ENCODE data around the gene SIGLEC11. TPM values are rescaled to one million over a fixed set of nuclear protein-coding genes. Genes with fewer than 3 reads are reported as not detected.

The SIGLEC11 gene
- polyA plus RNA-seq, 1 of the 3 experiments (the other 2 are of a cell fraction): not detected

GRCh38 chr19:49977076-49977475 is 16.1 kb upstream of the SIGLEC11 start:
- no peaks in the 10 kb centered on the region for H4K20me1 ChIP-seq (ENCODE audit: insufficient read depth)
- H3K9me2 ChIP-seq: no peaks in the 10 kb centered on the region
- no peak overlapping the region for H3K27ac ChIP-seq (ENCODE audit: low read depth in 2 of 2, low read length in 1 of 2)
- 83% methylated on average over 9 of the region's 13 CpGs for WGBS (ENCODE audit: low lambda C conversion rate)
- H3K27me3 ChIP-seq (ENCODE audit: insufficient read depth): no peaks in the 10 kb centered on the region
- H3K36me3 ChIP-seq (replicated peaks in 1 of 2; ENCODE audit: control insufficient read depth in 1 of 2, insufficient read depth in 2 of 2, low read length in 1 of 2): peaks cover 0 to 5% of the 10 kb centered on the region in 2 experiments
- no peak overlapping the region for H3K4me2 ChIP-seq
- ChIA-PET CTCF (interaction anchor here (1.6 kb wide), 1 partner anchor 39 kb away, joined by 6 read pairs; no protein-coding TSS in a partner anchor), POLR2A (no interaction called here)
- no peak for DNase-seq
- no peak overlapping the region for H3K4me3 ChIP-seq (ENCODE audit: low read depth in 2 of 2, low read length in 1 of 2)
- H3K9me3 ChIP-seq: no peaks in the 10 kb centered on the region
- no peaks in the 10 kb centered on the region for H3F3A ChIP-seq (replicated peaks; ENCODE audit: insufficient read depth)
- no peaks in the 10 kb centered on the region for H3K4me1 ChIP-seq (ENCODE audit: control insufficient read depth in 1 of 2, insufficient read depth in 2 of 2, low read depth in 1 of 2, low read length in 1 of 2)
- no peak for TF ChIP-seq TCF12 (IDR thresholded peaks at IDR 0.05)
- no peak for TF ChIP-seq PBX3 (IDR thresholded peaks at IDR 0.05)
- TF ChIP-seq MEF2A (IDR thresholded peaks at IDR 0.05; ENCODE audit: borderline replicate concordance, low read depth): no peak
- TF ChIP-seq MXI1 (IDR thresholded peaks at IDR 0.05; ENCODE audit: low read depth, low read length): no peak
- TF ChIP-seq FOXJ3 (CRISPR knock-in tag; IDR thresholded peaks at IDR 0.05): no peak
- TF ChIP-seq NRF1 (IDR thresholded peaks at IDR 0.05; ENCODE audit: low read depth, low read length): no peak
- TF ChIP-seq EZH2phosphoT487 (IDR thresholded peaks at IDR 0.05; ENCODE audit: borderline replicate concordance, low read depth): no peak
- TF ChIP-seq YY1 (IDR thresholded peaks at IDR 0.05; ENCODE audit: low read depth): no peak
- TF ChIP-seq GATA2 (CRISPR knock-in tag; IDR thresholded peaks at IDR 0.05): no peak
- no peak for TF ChIP-seq CHD2 (IDR thresholded peaks at IDR 0.05; ENCODE audit: low read length, partially characterized antibody)
- TF ChIP-seq ELF1 (IDR thresholded peaks at IDR 0.05): no peak
- no peak for TF ChIP-seq FOXM1 (IDR thresholded peaks at IDR 0.05; ENCODE audit: low read depth)
- TF ChIP-seq TEAD4 (IDR thresholded peaks at IDR 0.05; ENCODE audit: borderline replicate concordance, insufficient read depth): no peak
- no peak for TF ChIP-seq RXRA (IDR thresholded peaks at IDR 0.05; ENCODE audit: borderline replicate concordance, low read depth)
- TF ChIP-seq NFIC (IDR thresholded peaks at IDR 0.05; ENCODE audit: borderline replicate concordance): no peak
- TF ChIP-seq SIN3A (IDR thresholded peaks at IDR 0.05; ENCODE audit: borderline replicate concordance, low read depth, low read length): no peak
- H3K9ac ChIP-seq: no peak overlapping the region
- H2AFZ ChIP-seq (ENCODE audit: low read depth): no peak overlapping the region
- H3K79me2 ChIP-seq (ENCODE audit: insufficient read depth): no peaks in the 10 kb centered on the region

GRCh38 chr19:49976496-49976895 is 15.5 kb upstream of the SIGLEC11 start:
- H3F3A ChIP-seq (replicated peaks; ENCODE audit: insufficient read depth): no peaks in the 10 kb centered on the region
- no peaks in the 10 kb centered on the region for H3K27me3 ChIP-seq (ENCODE audit: insufficient read depth)
- no peaks in the 10 kb centered on the region for H3K36me3 ChIP-seq (replicated peaks in 1 of 2; ENCODE audit: control insufficient read depth in 1 of 2, insufficient read depth in 2 of 2, low read length in 1 of 2)
- H3K9ac ChIP-seq: no peak overlapping the region
- POLR2A ChIA-PET: no interaction called here
- no peak overlapping the region for H3K4me3 ChIP-seq (ENCODE audit: low read depth in 2 of 2, low read length in 1 of 2)
- no peaks in the 10 kb centered on the region for H3K9me3 ChIP-seq
- no peak overlapping the region for H2AFZ ChIP-seq (ENCODE audit: low read depth)
- DNase-seq: no peak
- H4K20me1 ChIP-seq (ENCODE audit: insufficient read depth): no peaks in the 10 kb centered on the region
- no peaks in the 10 kb centered on the region for H3K9me2 ChIP-seq
- H3K27ac ChIP-seq (ENCODE audit: low read depth in 2 of 2, low read length in 1 of 2): no peak overlapping the region
- WGBS (ENCODE audit: low lambda C conversion rate): 92% methylated on average over 2 of the region's 3 CpGs
- no peaks in the 10 kb centered on the region for H3K79me2 ChIP-seq (ENCODE audit: insufficient read depth)
- H3K4me1 ChIP-seq (ENCODE audit: control insufficient read depth in 1 of 2, insufficient read depth in 2 of 2, low read depth in 1 of 2, low read length in 1 of 2): no peaks in the 10 kb centered on the region
- TF ChIP-seq RAD21 (IDR thresholded peaks at IDR 0.05; ENCODE audit: low read length) (no peak), MEF2A (IDR thresholded peaks at IDR 0.05; ENCODE audit: borderline replicate concordance, low read depth) (no peak), GABPA (IDR thresholded peaks at IDR 0.05; ENCODE audit: low read depth) (no peak), YY1 (IDR thresholded peaks at IDR 0.05; ENCODE audit: low read depth) (no peak), MAX (IDR thresholded peaks at IDR 0.05; ENCODE audit: low read depth) (no peak), FOXJ3 (CRISPR knock-in tag; IDR thresholded peaks at IDR 0.05) (no peak), USF1 (IDR thresholded peaks at IDR 0.05; ENCODE audit: borderline replicate concordance, low read depth) (no peak), FOXM1 (IDR thresholded peaks at IDR 0.05; ENCODE audit: low read depth) (no peak), FOSL2 (IDR thresholded peaks at IDR 0.05; ENCODE audit: borderline replicate concordance, low read depth) (no peak), TAF1 (IDR thresholded peaks at IDR 0.05; ENCODE audit: borderline replicate concordance, low read depth, low read length) (no peak), SIN3A (IDR thresholded peaks at IDR 0.05; ENCODE audit: borderline replicate concordance, low read depth, low read length) (no peak), RFX5 (IDR thresholded peaks at IDR 0.05; ENCODE audit: low read length) (no peak), EP300 (IDR thresholded peaks at IDR 0.05; ENCODE audit: borderline replicate concordance in 1 of 2, low read depth in 1 of 2, low read length in 1 of 2) (no peak), TCF12 (IDR thresholded peaks at IDR 0.05) (no peak), IRF3 (IDR thresholded peaks at IDR 0.05; ENCODE audit: low read depth, low read length) (no peak), ELF1 (IDR thresholded peaks at IDR 0.05) (no peak), MXI1 (IDR thresholded peaks at IDR 0.05; ENCODE audit: low read depth, low read length) (no peak), GATA2 (CRISPR knock-in tag; IDR thresholded peaks at IDR 0.05) (no peak), PBX3 (IDR thresholded peaks at IDR 0.05) (no peak)
- CTCF ChIA-PET: interaction anchor here (1.6 kb wide), 1 partner anchor 39 kb away, joined by 6 read pairs; no protein-coding TSS in a partner anchor
- H3K4me2 ChIP-seq: no peak overlapping the region

All from SK-N-SH (cell line).